Endodermal cell (in vitro differentiated cells): Measurements from ENCODE around the gene SYDE1. TPM values are rescaled to one million over a fixed set of nuclear protein-coding genes. Genes with fewer than 3 reads are reported as not detected.

ENCODE experiments used
- DNase-seq: peaks from one replicate; pipeline ENCODE4 v3.0.0-alpha.2; 2017
- H3K27ac ChIP-seq: 2 replicates; pipeline ENCODE4 v1.5.1; 2013; ENCODE audit warnings: mild to moderate bottlenecking, low read depth, low read length, moderate library complexity
- H3K27me3 ChIP-seq: 2 replicates; pipeline ENCODE4 v1.6.1; 2013; ENCODE audit warnings: mild to moderate bottlenecking, low read length, moderate library complexity; ENCODE audit not compliant: insufficient read depth, control insufficient read depth, poor library complexity, severe bottlenecking
- H3K36me3 ChIP-seq: 2 replicates; pipeline ENCODE4 v1.7.0; 2013; ENCODE audit warnings: mild to moderate bottlenecking, low read length, moderate library complexity; ENCODE audit not compliant: control insufficient read depth, insufficient read depth
- H3K4me1 ChIP-seq: one replicate; pipeline ENCODE4 v1.7.0; 2013; ENCODE audit warnings: low read length; ENCODE audit not compliant: control insufficient read depth, insufficient read depth
- H3K4me3 ChIP-seq: 2 replicates; pipeline ENCODE4 v1.5.1; 2013; ENCODE audit warnings: mild to moderate bottlenecking, low read length, moderate library complexity
- H3K9ac ChIP-seq: 2 replicates; pipeline ENCODE4 v1.6.1; 2013; ENCODE audit warnings: mild to moderate bottlenecking, low read length, moderate library complexity; ENCODE audit not compliant: poor library complexity, severe bottlenecking; ENCODE audit errors: extremely low read depth
- H3K9me3 ChIP-seq: 2 replicates; pipeline ENCODE4 v1.6.1; 2013; ENCODE audit warnings: mild to moderate bottlenecking, low read length, moderate library complexity; ENCODE audit not compliant: control insufficient read depth
- H3K27ac Mint-ChIP-seq: 2 replicates; pipeline ENCODE4 v1.8.0; 2020; ENCODE audit warnings: mixed read lengths
- H3K27me3 Mint-ChIP-seq: 2 replicates; pipeline ENCODE4 v1.8.0; 2021; ENCODE audit warnings: mild to moderate bottlenecking, mixed read lengths; ENCODE audit not compliant: insufficient read depth
- H3K36me3 Mint-ChIP-seq: 2 replicates; pipeline ENCODE4 v1.8.0; 2020; ENCODE audit warnings: low read depth, mixed read lengths
- H3K4me1 Mint-ChIP-seq: 2 replicates; pipeline ENCODE4 v1.8.0; 2020; ENCODE audit warnings: mixed read lengths
- H3K4me3 Mint-ChIP-seq: 2 replicates; pipeline ENCODE4 v1.8.0; 2020; ENCODE audit warnings: mild to moderate bottlenecking, moderate library complexity, mixed read lengths
- H3K9me3 Mint-ChIP-seq: 2 replicates; pipeline ENCODE4 v1.8.0; 2020; ENCODE audit warnings: mild to moderate bottlenecking, mixed read lengths
- WGBS, 2 experiments: methylation state at CpG; one replicate each; pipeline versions ENCODE4 v1.1.5 to v1.1.7; 2013; ENCODE audit warnings: missing lambda C conversion rate in 2 of 2, mixed read lengths in 1 of 2; ENCODE audit not compliant: insufficient coverage in 1 of 2, insufficient read length in 1 of 2; 5-methylcytosine and 5-hydroxymethylcytosine counted together
- total RNA-seq, 2 donors: library from RNA; stranded (reverse); fragmentation: NEBNext Ultra II Directional in 1 of 2; extraction: Animal tissue kit (Norgen Biotek cat#: 25700) in 1 of 2; gene quantifications; 2 replicates in 1 of 2; 3 replicates in 1 of 2; pipeline ENCODE4 v1.2.1, GENCODE V29; 2021
- TF ChIP-seq, protein P1 (sequence below): fragments of 200-600 bp; sonication (generic); conservative IDR thresholded peaks from 2 replicates; pipeline ENCODE4 v1.5.0; 2021; ENCODE audit warnings: antibody characterized with exemption, mild to moderate bottlenecking

Gene SYDE1
- total RNA-seq, 2 donors from 2014 or later: 8.9 to 12.2 TPM

DNA sequence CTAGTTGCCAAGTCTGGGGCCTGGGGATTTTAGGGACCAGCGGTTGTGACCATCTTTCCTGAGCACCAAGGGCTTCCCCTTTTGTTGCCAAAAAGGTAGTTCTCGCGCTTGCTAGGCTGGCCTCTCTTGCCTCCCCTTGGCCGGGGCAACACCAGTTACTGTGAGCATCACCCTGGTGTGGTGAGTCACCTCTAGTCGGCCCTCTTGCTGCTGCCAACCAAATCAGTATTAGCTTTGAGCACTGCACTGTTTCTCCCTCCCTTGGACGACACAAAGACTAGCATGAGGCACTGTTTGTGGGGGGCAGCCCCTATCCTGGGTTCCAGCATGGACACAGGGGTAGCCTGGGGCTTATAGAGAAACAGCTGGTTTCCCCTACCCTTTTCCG lies 6.9 kb downstream of the SYDE1 start:
- Mint-ChIP-seq H3K4me3 (no peak overlapping the region), H3K36me3 (peaks cover 61% of the 10 kb centered on the region), H3K27ac (no peak overlapping the region), H3K4me1 (no peaks in the 10 kb centered on the region), H3K27me3 (no peaks in the 10 kb centered on the region), H3K9me3 (no peaks in the 10 kb centered on the region)
- no peak for DNase-seq
- peaks cover 3% of the 10 kb centered on the region for H3K9me3 ChIP-seq
- H3K4me3 ChIP-seq: no peak overlapping the region
- no peaks in the 10 kb centered on the region for H3K4me1 ChIP-seq
- H3K9ac ChIP-seq: no peak overlapping the region
- H3K36me3 ChIP-seq: peaks cover 68% of the 10 kb centered on the region
- TF ChIP-seq, protein P1, sequence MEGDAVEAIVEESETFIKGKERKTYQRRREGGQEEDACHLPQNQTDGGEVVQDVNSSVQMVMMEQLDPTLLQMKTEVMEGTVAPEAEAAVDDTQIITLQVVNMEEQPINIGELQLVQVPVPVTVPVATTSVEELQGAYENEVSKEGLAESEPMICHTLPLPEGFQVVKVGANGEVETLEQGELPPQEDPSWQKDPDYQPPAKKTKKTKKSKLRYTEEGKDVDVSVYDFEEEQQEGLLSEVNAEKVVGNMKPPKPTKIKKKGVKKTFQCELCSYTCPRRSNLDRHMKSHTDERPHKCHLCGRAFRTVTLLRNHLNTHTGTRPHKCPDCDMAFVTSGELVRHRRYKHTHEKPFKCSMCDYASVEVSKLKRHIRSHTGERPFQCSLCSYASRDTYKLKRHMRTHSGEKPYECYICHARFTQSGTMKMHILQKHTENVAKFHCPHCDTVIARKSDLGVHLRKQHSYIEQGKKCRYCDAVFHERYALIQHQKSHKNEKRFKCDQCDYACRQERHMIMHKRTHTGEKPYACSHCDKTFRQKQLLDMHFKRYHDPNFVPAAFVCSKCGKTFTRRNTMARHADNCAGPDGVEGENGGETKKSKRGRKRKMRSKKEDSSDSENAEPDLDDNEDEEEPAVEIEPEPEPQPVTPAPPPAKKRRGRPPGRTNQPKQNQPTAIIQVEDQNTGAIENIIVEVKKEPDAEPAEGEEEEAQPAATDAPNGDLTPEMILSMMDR: no peak
- 92 to 96% methylated on average over 5 to 6 of the region's 7 CpGs for WGBS, 2 experiments
- H3K27ac ChIP-seq: peak overlapping the region; percentile 1
- H3K27me3 ChIP-seq: no peaks in the 10 kb centered on the region

DNA sequence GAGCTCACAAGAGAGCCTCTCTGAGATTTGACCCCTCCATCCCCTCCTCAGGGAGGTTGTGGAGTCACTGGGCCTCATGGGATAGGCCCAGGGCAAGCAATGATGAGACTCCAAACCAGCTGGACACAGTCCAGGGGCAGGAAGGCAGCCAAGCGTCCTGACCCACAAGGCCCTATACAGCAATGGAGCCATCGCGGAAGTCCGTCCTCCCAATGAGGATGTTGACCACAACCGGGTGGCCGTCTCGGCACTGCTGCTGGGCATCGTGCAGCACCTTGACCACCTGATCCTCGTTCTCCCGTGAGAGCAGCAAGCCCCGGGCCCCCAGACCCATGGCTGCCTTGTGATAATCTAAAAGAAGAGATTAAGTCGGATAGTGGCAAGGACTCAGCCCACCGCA lies 7.9 kb downstream of the SYDE1 start:
- no peak overlapping the region for H3K4me3 ChIP-seq
- no peaks in the 10 kb centered on the region for H3K4me1 Mint-ChIP-seq
- no peaks in the 10 kb centered on the region for H3K4me1 ChIP-seq
- H3K36me3 Mint-ChIP-seq: peaks cover 71% of the 10 kb centered on the region
- DNase-seq: no peak
- H3K9me3 Mint-ChIP-seq: no peaks in the 10 kb centered on the region
- H3K36me3 ChIP-seq: peaks cover 75% of the 10 kb centered on the region
- peak overlapping the region; percentile 63 for H3K27ac ChIP-seq
- H3K9me3 ChIP-seq: peaks cover 6% of the 10 kb centered on the region
- H3K9ac ChIP-seq: no peak overlapping the region
- WGBS, 2 experiments: 95 to 96% methylated on average over 11 to 13 of the region's 13 CpGs
- H3K27ac Mint-ChIP-seq: no peak overlapping the region
- TF ChIP-seq, protein P1: no peak
- no peaks in the 10 kb centered on the region for H3K27me3 ChIP-seq
- H3K4me3 Mint-ChIP-seq: no peak overlapping the region
- H3K27me3 Mint-ChIP-seq: no peaks in the 10 kb centered on the region

DNA sequence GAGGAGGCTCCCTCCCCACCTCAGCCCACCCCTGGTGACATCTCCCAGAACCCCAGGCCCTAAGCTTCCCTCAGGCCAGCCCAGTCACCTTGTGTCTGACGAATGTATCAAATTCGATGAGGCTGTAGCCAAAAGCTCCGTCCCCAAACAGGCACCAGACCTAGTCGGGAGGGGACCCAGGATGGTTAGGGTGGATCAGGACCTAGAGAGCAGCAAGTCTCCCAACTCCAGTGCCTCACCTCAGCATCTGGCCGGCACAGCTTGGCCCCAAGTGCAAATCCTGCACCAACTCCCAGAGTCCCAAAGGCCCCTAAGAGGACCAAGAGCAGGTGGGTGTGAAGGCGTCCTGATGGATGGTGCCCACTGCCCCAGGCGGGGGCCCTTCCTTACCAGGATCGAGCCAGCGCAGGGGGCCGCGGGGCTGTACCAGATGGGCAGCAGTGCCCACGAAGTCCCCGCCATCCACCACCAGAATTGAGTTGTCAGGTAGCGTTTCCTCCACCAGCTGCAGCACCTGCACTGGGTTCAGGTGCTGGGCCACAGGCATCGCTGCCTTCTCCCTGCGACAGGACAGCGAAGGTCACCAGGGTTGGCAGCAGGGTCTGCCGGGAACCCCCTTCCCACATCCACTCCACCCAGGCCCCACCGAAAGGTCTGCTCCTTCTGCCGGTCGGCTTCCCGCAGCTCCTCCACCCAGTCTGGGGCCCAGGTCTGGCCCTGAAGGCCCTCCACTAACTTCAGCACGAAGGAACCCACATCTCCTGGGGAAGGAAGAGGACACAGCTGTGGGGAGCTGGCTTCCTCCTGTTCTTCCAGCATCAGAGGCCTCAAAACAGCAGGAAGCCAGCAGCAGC lies 8.8 kb downstream of the SYDE1 start:
- TF ChIP-seq, protein P1: no peak
- Histone ChIP-seq H3K9ac (no peak overlapping the region), H3K36me3 (peaks cover 81% of the 10 kb centered on the region), H3K4me1 (no peaks in the 10 kb centered on the region), H3K4me3 (no peak overlapping the region), H3K27me3 (no peaks in the 10 kb centered on the region), H3K9me3 (peaks cover 6% of the 10 kb centered on the region), H3K27ac (no peak overlapping the region)
- Mint-ChIP-seq H3K27ac (no peak overlapping the region), H3K4me1 (no peaks in the 10 kb centered on the region), H3K9me3 (no peaks in the 10 kb centered on the region), H3K27me3 (no peaks in the 10 kb centered on the region), H3K4me3 (no peak overlapping the region), H3K36me3 (peaks cover 75% of the 10 kb centered on the region)
- 91 to 99% methylated on average over 7 to 23 of the region's 23 CpGs for WGBS, 2 experiments
- no peak for DNase-seq
